Panc1 (cell line): Measurements from ENCODE around the gene CDKN1A. TPM values are rescaled to one million over a fixed set of nuclear protein-coding genes. Genes with fewer than 3 reads are reported as not detected.

Experiments
- ATAC-seq: fragments of 200-7000 bp; cut with Tn5 transposase; 2 replicates; pipeline ENCODE4 v1.9.1; 2020; ENCODE audit warnings: mild to moderate bottlenecking, moderate library complexity
- BruUV-seq: library from RNA; stranded (reverse); fragments of 400-500 nt; replicated peaks from 2 replicates; lab custom pipeline; 2021; lab: Mats Ljungman, UMichigan
- CTCF ChIA-PET: fragments of 300-600 bp; sonication (Branson Sonifier 250); formaldehyde crosslinking; loops from one replicate; lab custom pipeline; 2022; ENCODE audit warnings: antibody characterized with exemption; lab: Charles Lee
- POLR2A ChIA-PET: fragments of 300-600 bp; sonication (Branson Sonifier 250); formaldehyde crosslinking; loops from one replicate; lab custom pipeline; 2022; ENCODE audit warnings: antibody characterized with exemption; lab: Charles Lee
- DNase-seq: peaks from one replicate; pipeline ENCODE4 v3.0.0-alpha.2; 2010; ENCODE audit warnings: low read depth, low spot score
- H3K27ac ChIP-seq: 2 replicates; pipeline ENCODE4 v1.5.1; 2011; ENCODE audit warnings: mild to moderate bottlenecking, low read length, inconsistent platforms
- H3K27me3 ChIP-seq: fragments of 200-500 bp; sonication (Bioruptor generic); 2 replicates; pipeline ENCODE4 v1.6.0; 2014; ENCODE audit warnings: low read length, inconsistent platforms; ENCODE audit not compliant: control insufficient read depth, insufficient read depth
- H3K36me3 ChIP-seq: fragments of 200-500 bp; sonication (Bioruptor generic); 2 replicates; pipeline ENCODE4 v1.5.1; 2014; ENCODE audit warnings: inconsistent platforms, mild to moderate bottlenecking, low read length, moderate library complexity; ENCODE audit not compliant: control insufficient read depth, insufficient read depth
- H3K4me1 ChIP-seq: 2 replicates; pipeline ENCODE4 v1.5.1; 2011; ENCODE audit warnings: inconsistent platforms, mild to moderate bottlenecking, low read length, moderate library complexity; ENCODE audit not compliant: control insufficient read depth, insufficient read depth
- H3K4me3 ChIP-seq, 2 experiments: 2 replicates each; pipeline ENCODE4 v1.5.1; 2011 to 2012; ENCODE audit warnings: low read depth in 2 of 2, low read length in 2 of 2, mild to moderate bottlenecking in 2 of 2, inconsistent platforms in 1 of 2, moderate library complexity in 1 of 2
- H3K9me3 ChIP-seq: fragments of 200-500 bp; sonication (Bioruptor generic); 2 replicates; pipeline ENCODE4 v1.5.1; 2014; ENCODE audit warnings: low read depth, mild to moderate bottlenecking, inconsistent platforms, low read length, moderate library complexity; ENCODE audit not compliant: control insufficient read depth, insufficient read depth
- POLR2AphosphoS5 ChIP-seq: IDR thresholded peaks from 2 replicates; pipeline ENCODE4 v1.6.1; 2012; ENCODE audit warnings: mild to moderate bottlenecking, low read depth, low read length, moderate library complexity
- REST ChIP-seq, 2 experiments: IDR thresholded peaks; 2 replicates each; pipeline ENCODE4 v1.6.1; 2011 to 2012; ENCODE audit warnings: low read depth in 2 of 2, control low read depth in 1 of 2, low read length in 1 of 2, mild to moderate bottlenecking in 1 of 2, moderate library complexity in 1 of 2; ENCODE audit not compliant: insufficient read depth in 1 of 2
- SIN3A ChIP-seq: IDR thresholded peaks from 2 replicates; pipeline ENCODE4 v1.6.1; 2012; ENCODE audit warnings: low read depth, mild to moderate bottlenecking, low read length, moderate library complexity, borderline replicate concordance; ENCODE audit not compliant: insufficient read depth
- TCF7L2 ChIP-seq: IDR thresholded peaks from 2 replicates; pipeline ENCODE4 v1.6.1; 2011; ENCODE audit warnings: mild to moderate bottlenecking, low read depth, low read length, inconsistent platforms
- in situ Hi-C: cut with HindIII; loops from 2 replicates; pipeline ENCODE4 v1.10.0; 2016; ENCODE audit warnings: low sequenced_read_pairs, low pct_unique_long_range_greater_than_20kb
- intact Hi-C: fragments of 100-400 bp; cut with micrococcal nuclease; formaldehyde crosslinking; loops from one replicate; pipeline ENCODE4 v1.10.0; 2022; ENCODE audit not compliant: unreplicated experiment
- total RNA-seq: library from RNA; stranded (reverse); gene quantifications from one replicate; pipeline ENCODE4 v1.2.1, GENCODE V29; 2021; ENCODE audit not compliant: unreplicated experiment
- TF ChIP-seq, protein P1 (sequence below): fragments of 450-650 bp; IDR thresholded peaks from 2 replicates; pipeline ENCODE4 v1.5.1; 2017; ENCODE audit warnings: mild to moderate bottlenecking

The CDKN1A gene
- total RNA-seq, 1 experiment from 2014 or later: 46.2 TPM

DNA sequence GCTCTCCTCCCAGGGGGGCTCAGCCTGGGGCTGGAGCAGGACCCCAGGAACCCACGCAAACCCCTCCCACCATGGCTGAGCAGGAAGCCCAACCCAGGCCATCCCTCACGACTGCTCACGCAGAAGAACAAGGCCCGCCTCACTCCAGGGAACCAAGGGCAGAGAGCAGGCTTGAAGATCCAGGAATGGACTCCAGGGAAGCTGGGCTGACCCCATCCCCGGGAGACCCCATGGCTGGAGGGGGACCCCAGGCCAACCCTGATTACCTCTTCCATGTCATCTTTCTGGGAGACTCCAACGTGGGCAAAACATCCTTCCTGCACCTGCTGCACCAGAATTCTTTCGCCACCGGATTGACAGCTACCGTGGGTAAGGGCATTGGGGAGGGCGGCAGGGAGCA, 43.9 kb downstream of the CDKN1A start:
- in situ Hi-C loops (no loop called here), intact Hi-C loops (no loop called here)
- no peak for ATAC-seq
- Histone ChIP-seq H3K4me3 (no peak overlapping the region), H3K27me3 (no peaks in the 10 kb centered on the region), H3K9me3 (no peaks in the 10 kb centered on the region), H3K27ac (no peak overlapping the region), H3K36me3 (no peaks in the 10 kb centered on the region), H3K4me1 (no peaks in the 10 kb centered on the region)
- TF ChIP-seq, protein P1, sequence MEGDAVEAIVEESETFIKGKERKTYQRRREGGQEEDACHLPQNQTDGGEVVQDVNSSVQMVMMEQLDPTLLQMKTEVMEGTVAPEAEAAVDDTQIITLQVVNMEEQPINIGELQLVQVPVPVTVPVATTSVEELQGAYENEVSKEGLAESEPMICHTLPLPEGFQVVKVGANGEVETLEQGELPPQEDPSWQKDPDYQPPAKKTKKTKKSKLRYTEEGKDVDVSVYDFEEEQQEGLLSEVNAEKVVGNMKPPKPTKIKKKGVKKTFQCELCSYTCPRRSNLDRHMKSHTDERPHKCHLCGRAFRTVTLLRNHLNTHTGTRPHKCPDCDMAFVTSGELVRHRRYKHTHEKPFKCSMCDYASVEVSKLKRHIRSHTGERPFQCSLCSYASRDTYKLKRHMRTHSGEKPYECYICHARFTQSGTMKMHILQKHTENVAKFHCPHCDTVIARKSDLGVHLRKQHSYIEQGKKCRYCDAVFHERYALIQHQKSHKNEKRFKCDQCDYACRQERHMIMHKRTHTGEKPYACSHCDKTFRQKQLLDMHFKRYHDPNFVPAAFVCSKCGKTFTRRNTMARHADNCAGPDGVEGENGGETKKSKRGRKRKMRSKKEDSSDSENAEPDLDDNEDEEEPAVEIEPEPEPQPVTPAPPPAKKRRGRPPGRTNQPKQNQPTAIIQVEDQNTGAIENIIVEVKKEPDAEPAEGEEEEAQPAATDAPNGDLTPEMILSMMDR: no peak
- TF ChIP-seq REST (IDR thresholded peaks at IDR 0.05; ENCODE audit: insufficient read depth in 1 of 2, low read depth in 2 of 2, low read length in 1 of 2) (no peak), SIN3A (no peak), POLR2AphosphoS5 (no peak), TCF7L2 (no peak)
- POLR2A ChIA-PET: no interaction called here
- no peak for DNase-seq
- BruUV-seq: no TSS peak
- CTCF ChIA-PET: interaction anchor here (0.7 kb wide), 1 partner anchor 37 kb away, joined by 3 read pairs; no protein-coding TSS in a partner anchor

- ChIA-PET CTCF (interaction anchor here (0.7 kb wide), 1 partner anchor 36 kb away, joined by 3 read pairs; no protein-coding TSS in a partner anchor), POLR2A (no interaction called here)
- BruUV-seq: no TSS peak
Observed at GRCh38 chr6:36722879-36723278, 44.4 kb downstream of the CDKN1A start.

More at GRCh38 chr6:36722879-36723278, 44.4 kb downstream of the CDKN1A start:
- H3K27me3 ChIP-seq: no peaks in the 10 kb centered on the region
- no peaks in the 10 kb centered on the region for H3K9me3 ChIP-seq
- no peak overlapping the region for H3K27ac ChIP-seq
- DNase-seq (no peak), ATAC-seq (no peak; the same call in 1 of the 2 replicates)
- no peaks in the 10 kb centered on the region for H3K4me1 ChIP-seq
- in situ Hi-C loops: no loop called here
- no peak overlapping the region for H3K4me3 ChIP-seq
- no peaks in the 10 kb centered on the region for H3K36me3 ChIP-seq
- intact Hi-C loops: no loop called here
- TF ChIP-seq TCF7L2: no peak
- TF ChIP-seq, protein P1: no peak
- no peak for TF ChIP-seq POLR2AphosphoS5
- no peak for TF ChIP-seq REST (IDR thresholded peaks at IDR 0.05; ENCODE audit: insufficient read depth in 1 of 2, low read depth in 2 of 2, low read length in 1 of 2)
- no peak for TF ChIP-seq SIN3A
